Kidney tubule cell (primary cell): ENCODE measurements around the gene LPP.

Experiments
- DNase-seq: peaks from one replicate; pipeline ENCODE4 v3.0.0-alpha.2; 2018; ENCODE audit warnings: low spot score

The LPP gene, protein sequence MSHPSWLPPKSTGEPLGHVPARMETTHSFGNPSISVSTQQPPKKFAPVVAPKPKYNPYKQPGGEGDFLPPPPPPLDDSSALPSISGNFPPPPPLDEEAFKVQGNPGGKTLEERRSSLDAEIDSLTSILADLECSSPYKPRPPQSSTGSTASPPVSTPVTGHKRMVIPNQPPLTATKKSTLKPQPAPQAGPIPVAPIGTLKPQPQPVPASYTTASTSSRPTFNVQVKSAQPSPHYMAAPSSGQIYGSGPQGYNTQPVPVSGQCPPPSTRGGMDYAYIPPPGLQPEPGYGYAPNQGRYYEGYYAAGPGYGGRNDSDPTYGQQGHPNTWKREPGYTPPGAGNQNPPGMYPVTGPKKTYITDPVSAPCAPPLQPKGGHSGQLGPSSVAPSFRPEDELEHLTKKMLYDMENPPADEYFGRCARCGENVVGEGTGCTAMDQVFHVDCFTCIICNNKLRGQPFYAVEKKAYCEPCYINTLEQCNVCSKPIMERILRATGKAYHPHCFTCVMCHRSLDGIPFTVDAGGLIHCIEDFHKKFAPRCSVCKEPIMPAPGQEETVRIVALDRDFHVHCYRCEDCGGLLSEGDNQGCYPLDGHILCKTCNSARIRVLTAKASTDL

DNA sequence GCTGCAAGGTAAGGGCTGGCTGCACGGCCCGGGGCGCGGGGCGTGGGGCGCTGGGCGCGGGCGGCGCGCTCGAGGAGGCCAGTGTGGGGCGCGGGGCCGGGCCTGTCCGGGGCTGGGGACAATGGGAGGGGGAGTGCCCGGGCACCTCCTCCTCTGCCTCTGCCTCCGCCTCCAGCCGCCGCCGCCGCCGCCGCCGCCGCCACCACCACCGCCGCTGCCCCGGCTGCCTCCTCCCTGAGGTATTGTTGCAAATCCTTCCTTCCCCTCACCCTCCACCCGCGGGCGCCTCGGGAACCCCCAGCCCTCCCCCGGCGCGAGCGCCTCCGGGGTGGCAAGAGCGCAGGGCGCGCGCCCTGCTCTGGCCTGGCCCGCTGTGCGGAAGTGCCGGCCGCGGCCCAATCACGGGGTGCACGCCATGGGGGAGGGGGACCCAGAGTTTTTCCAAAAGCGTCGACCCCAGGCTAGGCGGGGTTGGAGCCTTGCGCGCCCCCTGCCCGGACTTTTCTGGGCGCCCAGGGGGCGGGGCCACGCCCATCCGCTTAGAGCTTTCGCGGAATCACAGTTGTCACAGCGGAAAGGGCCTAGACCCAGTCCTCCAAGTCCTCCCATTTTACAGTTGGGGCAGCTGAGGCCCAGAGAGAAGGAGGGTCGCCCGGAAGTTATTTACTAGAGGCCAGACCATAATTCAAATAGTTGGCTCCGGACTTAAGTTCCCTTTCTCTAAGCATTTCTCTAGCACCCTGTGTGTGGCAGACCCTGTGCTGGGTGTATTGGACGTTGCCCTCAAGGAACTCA, at the start of gene LPP:
Gene LPP, plus strand, starts transcription at position 144 of the 795 bp plus-strand sequence. CDS start 251,964 bp downstream, outside the sequence.
- DNase-seq: peak; percentile 95

DNA sequence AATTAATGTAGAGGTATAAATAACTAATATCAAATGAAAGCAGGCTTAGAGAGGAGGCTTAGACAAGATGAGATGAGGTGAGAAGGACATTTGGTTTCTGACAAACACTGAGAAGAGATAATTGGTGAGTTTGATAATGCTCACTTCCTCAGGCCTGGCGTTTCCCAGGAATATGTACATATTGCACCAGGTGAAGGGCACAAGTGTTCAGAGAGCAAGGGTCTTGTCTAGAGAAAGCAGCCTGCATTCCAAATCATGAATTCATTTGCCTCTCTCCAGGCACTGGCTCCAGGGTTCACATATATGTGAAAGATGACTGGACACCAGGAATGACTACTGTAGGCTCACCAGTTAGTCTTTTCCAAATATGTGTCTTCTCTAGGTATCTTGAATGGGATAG, 48.0 kb upstream of the LPP start:
- DNase-seq: no peak

DNA sequence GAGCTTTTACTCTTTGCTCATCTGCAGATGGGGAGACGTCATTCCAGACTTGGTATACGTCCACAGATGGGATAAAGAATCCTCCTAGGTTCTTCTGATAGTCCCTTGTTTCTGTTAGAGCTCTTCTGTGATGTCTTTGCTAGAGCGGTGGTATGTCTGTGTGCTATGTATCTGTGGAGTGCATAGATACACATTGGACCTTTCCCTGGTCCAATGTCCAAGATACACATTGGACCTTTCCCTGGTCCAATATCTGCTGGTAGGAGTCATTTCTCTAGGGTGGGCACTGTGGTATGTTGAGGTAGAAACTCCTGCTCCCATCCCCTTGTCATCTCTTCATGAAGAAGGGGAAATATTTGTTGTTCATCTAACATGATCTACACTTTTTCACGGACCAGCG, 47.5 kb upstream of the LPP start:
- no peak for DNase-seq

DNA sequence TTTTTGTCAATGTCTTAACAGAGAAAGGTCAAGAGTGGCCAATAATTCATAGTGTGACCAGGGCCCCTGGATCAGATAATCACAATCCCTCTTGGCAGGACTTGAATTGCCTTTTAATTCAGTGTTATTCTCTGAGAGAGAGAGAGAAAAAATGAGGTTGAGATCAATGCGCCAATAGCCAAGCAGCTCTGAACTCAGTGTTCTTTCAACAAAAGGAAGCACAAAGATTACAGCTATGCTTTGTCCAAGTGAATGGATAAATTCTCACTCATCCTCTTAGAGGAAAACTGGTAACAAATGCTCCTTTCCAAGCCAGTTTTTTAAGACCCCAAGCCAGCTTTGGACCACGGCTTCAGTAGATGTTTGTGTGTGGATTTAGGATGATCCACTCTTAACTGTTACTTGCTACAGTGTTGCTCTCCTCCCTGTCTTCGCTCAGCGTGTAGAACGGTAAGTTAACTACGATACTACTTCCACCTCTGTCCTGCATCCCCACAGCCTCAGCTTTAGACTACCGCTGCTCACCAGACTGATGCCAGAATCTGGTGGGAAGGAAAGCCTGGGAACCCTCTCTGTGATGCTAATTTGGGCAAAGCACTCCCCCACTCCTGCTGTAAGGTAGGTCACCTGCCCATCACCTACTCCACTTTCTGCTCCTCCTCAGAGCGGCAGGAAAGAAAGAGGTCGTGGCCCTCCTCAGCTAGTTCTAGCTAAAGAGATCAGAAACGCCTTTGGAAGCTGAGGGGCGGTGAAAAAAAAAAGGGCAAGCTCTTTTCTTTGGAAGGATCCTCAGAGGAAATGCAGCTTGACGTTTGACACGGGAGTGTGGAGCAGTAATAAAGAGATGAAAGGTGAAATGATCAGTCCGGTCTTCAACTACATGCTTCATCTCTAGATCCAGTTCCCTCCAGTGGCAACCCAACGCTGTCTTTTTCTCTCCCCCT, 46.8 kb upstream of the LPP start:
- no peak for DNase-seq

DNA sequence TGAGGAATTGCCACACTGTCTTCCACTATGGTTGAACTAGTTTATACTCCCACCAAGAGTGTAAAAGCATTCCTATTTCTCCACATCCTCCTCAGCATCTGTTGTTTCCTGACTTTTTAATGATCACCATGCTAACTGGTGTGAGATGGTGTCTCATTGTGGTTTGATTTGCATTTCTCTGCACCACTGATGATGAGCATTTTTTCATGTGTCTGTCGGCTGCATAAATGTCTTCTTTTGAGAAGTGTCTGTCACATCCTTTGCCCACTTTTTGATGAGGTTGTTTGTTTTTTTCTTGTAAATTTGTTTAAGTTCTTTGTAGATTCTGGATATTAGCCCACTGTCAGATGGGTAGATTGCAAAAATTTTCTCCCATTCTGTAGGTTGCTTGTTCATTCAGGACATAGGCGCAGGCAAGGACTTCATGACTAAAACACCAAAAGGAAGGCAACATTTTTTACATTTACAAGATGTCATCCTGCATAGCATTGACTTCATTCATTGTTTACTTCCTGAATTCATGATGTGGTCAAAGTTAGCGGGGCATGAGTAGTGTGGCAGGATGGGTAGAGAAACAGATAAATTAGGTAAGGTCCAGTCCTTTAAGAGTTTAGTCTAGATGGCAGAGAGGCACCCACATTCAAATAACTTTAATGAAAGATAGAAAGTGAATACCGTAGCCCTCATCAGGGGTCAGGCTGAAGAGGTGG, 45.1 kb upstream of the LPP start:
- DNase-seq: peak; percentile 66

DNA sequence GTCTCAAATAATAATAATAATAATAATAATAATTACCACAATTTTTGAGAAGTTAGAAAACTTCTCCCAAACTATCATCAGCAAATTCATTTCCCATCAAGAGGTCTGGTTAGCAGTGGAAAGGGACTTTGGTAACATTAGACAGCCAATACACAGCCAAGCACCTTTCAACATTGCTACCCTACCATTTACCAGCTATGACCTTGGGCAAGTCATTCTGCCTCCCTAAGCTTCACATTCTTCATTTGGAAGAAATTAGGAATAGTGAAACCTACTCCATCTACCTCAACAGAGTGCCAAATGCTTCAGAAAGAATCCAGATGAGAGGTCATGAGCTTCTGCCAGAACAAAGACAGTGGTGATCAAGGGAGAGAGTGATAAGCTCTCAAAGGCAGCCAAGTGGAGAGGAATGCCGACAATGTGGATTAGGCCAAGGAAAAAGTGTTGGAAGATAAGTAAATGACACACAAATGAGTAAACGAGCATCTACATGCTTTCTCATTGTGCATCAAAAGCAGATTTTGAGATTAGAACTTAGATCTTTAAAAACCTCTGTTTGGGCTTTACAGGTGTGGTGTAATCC, 42.9 kb upstream of the LPP start:
- peak; percentile 80 for DNase-seq

DNA sequence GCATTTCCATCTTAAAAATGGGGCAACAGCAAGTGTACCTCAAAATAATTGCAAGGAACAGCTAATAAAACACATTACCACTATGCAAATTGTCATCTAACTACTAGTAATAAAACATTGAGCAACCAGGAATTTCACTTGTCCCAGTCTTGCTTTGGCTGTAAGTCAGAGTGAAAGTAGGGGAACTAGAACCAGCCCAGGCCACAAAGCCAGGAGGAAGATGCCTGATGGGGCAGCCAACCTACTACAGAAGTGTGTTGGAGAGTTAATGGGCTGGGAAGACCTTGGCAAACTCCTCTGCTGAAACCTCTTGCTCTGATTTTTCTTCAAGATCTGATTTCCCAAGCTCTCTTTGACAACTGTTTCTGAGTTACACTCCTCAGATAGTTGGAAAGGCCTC, 40.2 kb upstream of the LPP start:
- no peak for DNase-seq

DNA sequence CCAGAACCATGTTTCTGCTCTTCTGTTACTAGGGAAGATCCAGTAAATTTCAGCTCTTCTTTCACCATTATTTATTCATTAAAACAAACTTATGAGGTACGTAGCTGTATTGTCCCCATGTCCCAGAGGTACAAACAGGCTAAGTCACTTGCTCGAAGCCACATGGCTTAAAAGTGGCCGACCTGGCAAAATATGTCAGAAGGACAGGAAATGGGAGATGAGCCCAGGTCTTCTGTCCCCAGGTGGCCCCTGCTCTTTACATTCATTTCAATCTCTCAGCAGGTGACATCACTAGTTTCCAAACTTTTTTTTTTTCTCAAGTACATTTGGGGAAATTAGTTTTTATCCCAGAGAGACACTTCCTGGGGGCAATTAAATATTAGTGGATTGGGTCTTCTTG, 34.1 kb upstream of the LPP start:
- no peak for DNase-seq

DNA sequence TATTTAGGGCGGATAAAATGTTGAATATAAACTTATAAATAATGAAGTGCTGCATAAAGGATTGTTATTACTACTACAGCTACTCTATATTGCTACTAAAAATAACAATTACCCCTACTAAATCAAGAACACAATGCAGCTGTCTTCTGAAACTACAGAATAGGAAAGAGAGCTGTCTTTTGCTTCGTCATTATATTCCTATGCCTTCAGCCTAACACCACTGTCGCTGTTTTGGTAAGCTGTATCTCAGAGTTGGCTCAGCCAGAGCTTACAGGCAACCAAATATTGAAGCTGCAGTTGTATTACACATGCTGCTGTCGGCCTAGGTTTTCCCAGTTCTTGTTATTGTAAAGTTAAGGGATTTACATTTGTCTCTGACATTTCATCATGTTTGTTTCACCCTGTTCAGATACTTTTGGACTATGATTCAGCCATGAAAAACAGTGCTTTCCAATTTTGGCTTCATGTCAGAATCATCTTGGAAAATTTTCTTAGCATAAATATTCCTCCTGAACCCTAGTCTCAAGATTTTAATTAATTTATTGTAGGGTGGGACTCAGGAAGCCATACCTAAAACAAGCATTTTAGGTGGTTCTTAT, 31.3 kb upstream of the LPP start:
- DNase-seq: no peak

DNA sequence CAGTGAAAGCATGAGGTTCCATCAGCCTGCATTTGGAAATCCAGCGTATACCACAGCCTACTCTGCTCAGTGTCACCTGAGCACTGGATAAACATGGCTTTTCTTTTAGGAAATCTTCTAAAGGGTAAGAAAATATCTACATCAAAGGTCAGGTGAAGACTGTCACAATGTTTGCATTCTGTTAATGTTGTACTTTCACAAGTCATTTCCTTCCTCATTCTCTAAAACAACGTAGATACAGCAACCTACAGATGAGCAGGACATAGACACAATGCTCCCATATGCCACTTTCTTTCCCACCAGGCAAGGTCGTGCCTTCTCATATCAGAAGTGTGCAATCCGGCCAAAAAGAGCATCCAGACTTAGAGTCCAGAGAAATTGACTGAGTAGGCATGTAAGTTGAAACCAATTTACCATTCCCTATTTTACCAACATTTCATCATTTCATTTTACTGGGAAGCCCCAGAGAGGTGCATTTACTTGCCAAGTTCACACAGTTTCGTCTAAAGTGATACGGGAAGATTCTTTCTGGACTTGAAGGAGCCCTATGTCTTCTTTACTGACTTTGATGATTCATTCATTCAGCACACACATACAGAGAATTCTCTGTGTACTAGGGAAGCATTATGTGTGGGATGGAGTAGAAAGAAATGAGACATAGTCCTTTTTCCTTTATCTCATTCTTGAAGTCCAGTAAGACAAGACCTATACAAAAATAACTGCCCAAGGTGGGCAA, 30.6 kb upstream of the LPP start:
- no peak for DNase-seq

DNA sequence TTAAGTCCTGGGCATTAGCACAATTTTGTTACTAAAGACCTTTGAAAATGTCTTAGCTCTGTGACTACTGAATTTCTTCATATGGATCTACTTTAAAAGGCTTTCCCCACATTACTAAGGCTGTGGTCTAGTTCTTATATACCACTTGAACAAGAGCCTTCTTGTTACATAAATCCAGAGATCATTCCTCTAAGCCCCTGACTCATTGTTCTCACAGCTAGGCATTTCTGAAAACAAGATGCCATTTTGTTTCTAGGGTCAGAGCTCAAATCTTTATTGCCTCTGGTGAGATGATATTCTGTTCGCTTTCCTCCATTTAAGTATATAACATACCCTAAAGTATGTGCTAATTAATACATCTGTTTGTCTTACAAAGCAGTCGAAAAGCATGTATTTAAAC, 29.8 kb upstream of the LPP start:
- DNase-seq: no peak

DNA sequence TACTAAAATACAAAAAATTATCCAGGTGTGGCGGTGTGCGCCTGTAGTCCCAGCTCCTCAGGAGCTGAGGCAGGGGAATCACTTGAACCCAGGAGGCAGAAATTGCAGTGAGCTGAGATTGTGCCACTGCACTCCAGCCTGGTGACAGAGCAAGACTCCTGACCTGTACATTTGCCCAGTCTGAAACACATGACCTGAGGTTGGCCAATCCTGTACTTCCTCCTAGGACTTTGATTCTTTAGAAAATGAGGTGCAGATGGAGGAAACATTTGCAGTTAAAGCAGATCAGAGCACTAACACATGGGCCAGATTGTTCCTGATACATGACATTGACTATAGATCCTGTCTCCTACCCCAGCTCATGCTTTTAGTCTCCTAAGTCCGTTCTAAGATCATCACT, 28.9 kb upstream of the LPP start:
- no peak for DNase-seq

DNA sequence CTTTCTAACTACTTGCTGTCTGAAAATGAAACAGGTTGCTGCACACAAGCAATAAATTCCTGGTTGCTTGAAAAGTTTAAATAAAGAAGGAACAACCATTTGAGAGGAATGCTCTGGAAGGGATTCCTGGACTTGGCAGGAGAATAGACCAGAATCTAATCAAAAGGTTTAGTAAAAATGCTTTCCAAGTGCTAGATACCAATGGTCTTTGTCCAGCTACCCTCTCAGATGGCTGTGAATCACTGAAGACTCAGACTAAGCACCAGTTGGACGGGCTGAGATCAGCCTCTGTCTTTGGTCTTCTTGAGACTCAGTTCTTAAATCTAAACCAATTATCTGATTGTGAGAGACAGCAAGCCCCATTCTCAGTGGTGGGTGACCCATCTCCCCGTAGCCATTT, 27.7 kb upstream of the LPP start:
- DNase-seq: no peak

DNA sequence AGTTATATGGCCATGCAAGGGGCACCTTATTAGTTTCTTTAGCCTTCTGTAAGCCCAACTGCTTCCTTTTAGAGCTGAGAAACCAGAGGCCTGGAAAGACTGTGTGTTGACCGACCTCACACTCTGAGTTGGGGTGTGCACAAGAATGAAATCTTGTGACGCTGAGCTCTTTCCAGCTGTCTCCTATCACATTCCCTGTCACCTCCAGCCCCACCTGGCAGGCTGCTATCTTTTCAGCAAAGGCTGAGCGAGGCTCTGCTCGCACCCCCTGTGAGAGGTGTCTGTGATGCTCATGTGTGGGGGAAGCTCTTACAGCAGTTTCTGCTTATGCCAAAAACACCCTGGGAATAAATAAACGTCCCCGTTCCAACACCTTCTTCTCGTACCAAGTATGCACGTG, 27.0 kb upstream of the LPP start:
- DNase-seq: no peak

DNA sequence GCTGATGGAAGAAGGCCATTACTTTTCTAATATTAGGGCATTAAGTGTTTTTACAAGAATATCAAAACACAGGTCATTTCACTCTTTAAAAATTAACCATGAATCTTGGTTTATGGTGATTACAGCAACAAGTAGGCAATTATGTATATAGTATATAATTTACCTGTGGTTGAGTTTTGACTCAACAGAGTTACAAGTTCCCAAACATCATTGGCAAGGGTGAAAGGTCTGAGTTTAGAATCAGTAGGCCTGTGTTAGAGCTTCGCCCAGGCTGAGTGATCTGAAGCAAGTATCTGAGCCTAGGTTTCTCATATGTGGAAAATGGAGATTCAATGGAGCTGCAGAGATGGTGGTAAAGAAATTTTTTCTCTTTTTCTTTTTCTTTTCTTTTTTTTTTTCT, 25.1 kb upstream of the LPP start:
- DNase-seq: no peak

DNA sequence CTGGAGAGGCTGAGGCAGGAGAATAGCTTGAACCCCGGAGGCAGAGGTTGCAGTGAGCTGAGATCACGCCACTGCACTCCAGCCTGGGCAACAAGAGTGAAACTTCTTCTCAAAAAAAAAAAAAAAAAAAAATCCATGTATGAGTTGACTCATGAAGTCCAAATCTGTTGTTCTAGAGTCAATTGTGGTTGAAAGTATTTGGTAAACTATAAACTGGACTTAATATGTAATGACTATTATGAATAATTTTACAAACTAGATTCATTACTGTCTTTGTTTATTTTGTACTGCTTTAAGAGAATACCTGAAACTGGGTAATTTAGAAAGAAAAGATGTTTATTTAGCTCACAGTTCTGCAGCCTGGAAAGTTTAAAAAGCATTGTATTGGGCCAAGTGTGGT, 22.9 kb upstream of the LPP start:
- peak; percentile 57 for DNase-seq

DNA sequence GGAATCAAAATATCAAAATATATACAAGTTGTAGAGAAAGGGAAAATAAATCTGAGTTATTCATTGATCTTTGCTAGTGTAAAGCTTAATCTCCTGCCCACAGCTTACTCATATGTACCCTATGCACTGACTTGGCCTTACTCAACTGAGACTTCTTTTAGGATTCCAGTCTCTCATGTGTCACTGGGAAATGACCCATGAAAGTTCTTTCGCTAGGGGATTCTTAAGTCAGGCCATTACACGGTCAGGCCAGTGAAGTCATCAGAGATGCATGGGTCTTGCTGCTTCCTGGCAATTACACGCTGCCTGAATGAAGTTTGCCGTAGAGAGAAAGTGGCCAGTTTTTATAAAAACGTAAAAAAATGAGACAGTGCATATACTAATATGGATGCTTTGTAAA, 20.7 kb upstream of the LPP start:
- peak; percentile 98 for DNase-seq

DNA sequence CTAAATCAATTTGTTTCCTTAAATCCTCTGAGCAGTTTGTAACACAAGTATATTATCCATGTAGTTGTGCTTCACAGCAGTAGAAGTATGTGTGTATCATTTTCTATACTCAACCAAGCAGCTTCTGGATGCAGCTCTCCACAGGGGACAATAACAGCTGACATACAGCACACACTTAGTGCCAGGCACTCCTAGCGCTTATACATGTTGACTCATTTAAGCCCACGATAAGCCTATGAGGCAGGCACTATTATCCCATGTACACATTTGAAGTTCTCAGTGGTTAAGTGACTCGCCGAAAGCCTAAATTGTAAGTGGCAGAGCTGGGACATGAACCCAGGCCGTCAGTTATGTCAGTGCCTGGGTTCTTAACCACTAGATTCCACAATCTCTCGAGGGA, 20.3 kb upstream of the LPP start:
- DNase-seq: peak; percentile 71

DNA sequence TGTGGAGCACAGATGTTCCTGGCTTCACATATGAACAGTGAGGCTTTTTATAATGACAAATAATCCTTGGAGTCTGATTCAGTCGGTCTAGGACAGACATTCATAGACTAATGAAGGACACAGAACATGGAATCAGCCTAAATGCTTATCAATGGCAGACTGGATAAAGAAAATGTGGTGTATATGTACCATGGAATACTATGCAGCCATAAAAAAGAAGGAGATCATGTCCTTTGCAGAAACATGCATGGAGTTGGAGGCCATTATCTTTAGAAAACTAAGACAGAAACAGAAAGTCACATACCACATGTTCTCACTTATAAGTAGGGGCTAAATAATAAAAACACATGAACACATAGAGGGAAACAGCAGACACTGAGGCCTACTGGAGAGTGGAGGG, 19.9 kb upstream of the LPP start:
- DNase-seq: no peak

DNA sequence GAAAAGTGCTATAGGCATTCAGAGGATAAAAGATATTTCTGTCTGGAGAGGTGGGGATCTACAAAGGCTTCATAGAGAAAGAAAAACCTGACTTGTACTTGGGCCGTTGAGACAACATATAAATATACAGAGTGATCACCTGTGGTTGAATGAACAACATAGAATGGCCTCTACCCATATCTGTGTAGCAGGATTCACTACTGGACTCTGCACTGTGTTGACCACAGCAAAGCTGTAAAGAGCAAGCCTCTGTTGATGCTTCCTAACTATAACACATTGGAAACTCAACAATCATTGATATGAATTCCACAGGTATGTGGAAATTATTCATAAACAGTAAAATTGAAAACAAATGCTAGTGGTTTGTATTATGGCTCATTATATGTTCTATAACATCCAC, 19.1 kb upstream of the LPP start:
- no peak for DNase-seq
